ENCODE results near the gene ARHGEF10L.

Gene ARHGEF10L

DNA sequence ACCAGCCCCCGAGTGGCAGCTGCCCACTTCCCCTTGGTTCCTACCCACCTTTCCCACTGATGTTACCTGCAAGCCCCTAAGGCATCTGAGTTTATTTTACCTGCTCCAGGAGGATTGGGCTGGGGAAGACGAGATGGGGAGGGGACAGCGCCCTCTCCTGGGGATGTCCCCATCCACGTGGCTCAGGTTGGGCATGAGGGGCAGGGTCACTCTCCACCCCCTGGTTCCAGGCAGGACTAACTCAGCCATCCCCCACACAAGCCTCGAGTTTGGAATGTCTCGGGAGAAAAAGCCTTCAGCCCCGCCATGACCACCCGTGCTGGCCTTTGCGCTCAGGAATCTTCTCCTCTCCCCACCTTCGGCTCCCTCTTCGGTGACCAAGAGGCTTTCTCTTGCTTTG lies 90.0 kb downstream of the ARHGEF10L start:
- no peak for DNase-seq (ENCODE audit: low read depth, low spot score)
- no peak overlapping the region for H3K27ac ChIP-seq

DNA sequence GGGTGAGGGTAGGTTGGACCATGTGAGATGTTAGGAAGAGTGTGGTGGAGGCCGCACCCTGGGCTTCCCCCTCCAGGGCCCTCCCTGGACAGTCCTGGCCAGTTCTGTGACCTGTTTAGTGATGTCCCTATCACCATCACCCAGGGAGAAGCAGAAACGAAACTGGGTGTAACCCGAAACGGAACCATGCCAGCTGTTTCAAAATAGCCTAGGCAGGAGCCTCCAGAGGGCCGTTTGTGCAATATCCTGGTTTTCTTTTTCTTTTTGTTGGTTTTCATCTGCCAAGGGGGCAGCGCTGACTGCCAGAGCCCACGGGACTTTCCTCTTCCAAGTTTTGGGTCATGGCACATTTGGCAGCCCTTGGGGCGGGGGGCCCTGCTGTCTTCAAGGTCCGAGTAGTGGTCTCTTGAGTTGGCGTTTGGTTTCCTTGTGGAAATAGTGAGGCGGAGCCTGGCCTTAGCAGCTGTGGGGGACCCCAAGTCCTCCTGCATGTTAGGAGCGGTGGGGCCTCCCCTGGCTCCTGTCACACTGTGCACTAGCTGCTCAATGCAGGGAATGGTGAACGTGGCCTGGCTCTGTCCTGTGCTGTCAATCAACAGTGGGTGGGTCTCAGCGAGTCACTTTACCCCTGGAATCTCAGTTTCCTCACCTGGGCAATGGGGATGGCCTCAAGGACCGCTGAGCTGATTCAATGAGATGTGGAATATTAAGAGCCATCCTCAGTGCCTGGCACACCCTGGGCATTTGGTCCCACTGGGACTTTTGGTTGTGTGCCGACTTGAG lies 90.7 kb downstream of the ARHGEF10L start:
- H3K27ac ChIP-seq = no peak overlapping the region
- no peak for DNase-seq (ENCODE audit: low read depth, low spot score)

DNA sequence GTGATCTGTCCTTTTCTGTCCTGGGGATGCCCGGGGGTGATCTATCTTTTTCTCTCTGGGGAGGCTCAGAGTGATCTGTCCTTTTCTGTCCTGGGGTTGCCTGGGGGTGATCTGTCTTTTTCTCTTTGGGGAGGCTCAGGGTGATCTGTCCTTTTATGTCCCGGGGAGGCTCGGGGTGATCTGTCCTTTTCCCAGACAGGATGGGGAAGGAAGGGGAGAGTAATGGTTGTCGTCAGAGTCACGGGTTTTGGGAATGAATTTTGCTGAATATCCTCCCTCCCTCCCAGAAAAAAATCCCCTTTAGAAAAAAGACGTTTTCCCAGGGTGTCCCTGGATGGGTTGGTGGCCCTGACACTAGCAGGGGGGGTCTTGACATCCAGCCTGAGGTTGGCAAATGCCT lies 91.5 kb downstream of the ARHGEF10L start:
- no peak overlapping the region for H3K27ac ChIP-seq
- DNase-seq (ENCODE audit: low read depth, low spot score) = no peak

DNA sequence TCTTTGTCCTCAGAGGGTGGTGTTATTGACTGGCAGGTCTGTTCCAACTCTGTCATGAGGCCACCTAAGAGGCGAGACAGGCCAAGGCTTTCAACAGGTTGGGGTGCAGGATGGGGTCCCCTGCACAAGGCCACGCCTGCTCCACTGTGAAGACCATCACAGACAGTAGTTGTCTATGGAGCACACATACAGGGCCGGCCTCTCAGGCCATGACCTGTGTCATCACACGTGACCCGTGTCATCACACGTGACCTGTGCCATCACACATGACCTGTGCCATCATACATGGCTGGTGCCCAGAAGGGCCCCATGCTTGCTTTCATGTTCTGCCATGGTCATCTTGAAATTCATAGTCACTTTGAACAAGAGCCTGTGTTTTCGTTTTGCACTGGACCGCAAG lies 91.9 kb downstream of the ARHGEF10L start:
- no peak overlapping the region for H3K27ac ChIP-seq
- DNase-seq (ENCODE audit: low read depth, low spot score) = no peak

DNA sequence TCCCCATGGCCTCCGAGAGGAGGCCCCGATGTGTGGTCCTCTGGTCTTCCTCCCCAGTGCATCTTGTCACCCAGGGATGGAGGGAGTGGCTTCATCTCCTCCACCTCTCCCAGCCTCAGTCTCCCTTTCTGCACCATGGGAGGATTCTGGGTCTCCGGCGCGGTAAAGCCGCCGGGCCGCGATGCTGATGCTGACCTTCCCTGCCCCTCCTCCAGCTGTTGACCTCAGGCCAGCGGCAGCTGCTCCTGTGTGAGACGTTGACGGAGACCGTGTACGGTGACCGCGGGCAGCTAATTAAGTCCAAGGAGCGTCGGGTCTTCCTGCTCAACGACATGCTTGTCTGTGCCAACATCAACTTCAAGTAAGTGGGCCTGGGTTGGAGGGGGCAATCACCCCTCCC lies 92.6 kb downstream of the ARHGEF10L start:
- no peak for DNase-seq (ENCODE audit: low read depth, low spot score)
- H3K27ac ChIP-seq = no peak overlapping the region

DNA sequence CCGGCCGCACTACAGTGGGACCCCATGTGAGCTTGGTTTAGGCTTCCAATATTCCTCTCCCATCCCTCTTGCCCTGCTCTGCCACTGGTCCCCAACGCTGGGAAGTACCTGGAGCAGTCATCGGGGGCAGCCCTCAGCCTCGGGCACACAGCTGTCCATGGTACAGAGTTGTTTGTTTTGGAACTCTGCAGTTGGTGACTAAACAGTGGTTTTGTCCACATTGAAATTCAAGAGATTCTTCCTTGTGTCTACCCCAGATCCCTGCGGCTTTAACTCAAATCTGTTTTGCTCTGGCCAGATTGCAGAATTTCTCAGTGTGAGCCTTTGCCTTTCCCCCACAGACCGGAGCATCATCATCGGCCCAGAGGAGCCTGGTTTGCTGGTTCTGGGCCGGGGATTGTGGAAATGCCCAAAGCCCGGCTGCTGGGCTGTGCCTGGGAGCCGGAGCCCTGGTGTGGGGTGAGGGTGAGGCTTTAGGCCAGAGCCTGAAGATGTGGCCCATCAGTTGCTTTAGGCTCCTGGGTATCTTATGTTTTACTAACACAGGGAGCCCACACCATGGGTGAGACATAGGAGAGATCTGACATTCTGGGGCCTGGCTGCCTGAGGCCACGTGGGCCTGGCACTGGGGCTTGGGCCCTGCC lies 93.2 kb downstream of the ARHGEF10L start:
- DNase-seq (ENCODE audit: low read depth, low spot score) = no peak
- no peak overlapping the region for H3K27ac ChIP-seq

DNA sequence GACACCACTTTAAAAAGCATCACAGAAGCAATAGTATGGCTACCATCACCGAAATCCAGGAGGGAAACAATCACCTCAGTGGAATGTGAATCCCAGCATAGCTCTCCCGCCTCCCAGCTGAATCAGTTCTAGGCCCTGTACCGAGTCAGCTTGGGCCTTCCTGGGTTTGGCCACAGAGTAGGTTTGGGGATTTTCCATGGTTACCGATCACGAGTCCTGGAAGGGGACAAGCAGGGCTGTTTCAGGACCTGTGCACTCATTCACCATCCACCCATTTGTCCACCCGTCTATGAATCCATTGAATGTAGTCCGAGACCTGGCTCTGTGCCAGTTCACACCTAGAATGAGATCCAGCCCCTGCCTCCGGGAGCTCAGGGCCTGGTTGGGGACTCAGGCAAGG lies 94.2 kb downstream of the ARHGEF10L start:
- no peak for DNase-seq (ENCODE audit: low read depth, low spot score)
- no peak overlapping the region for H3K27ac ChIP-seq

DNA sequence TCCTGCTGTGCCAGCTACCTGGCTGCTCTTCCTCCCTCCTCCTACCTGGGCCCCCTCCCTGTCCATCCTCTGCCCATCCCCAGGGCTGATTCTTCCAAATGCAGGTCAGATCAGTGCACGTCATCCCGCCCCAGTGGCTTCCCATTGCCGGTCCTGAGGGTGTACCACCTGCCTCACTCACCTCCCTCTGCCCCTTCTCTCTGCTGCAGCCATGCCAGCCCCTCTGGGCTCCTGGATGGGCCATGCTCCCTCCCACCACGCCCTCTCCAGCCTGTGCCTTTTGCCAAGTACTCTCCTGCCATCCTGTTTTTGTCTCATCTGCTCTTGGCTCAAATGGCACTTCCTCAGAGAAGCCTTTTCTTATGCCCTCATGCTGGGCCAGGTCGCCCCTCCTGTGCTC lies 95.8 kb downstream of the ARHGEF10L start:
- H3K27ac ChIP-seq = no peak overlapping the region
- no peak for DNase-seq (ENCODE audit: low read depth, low spot score)

DNA sequence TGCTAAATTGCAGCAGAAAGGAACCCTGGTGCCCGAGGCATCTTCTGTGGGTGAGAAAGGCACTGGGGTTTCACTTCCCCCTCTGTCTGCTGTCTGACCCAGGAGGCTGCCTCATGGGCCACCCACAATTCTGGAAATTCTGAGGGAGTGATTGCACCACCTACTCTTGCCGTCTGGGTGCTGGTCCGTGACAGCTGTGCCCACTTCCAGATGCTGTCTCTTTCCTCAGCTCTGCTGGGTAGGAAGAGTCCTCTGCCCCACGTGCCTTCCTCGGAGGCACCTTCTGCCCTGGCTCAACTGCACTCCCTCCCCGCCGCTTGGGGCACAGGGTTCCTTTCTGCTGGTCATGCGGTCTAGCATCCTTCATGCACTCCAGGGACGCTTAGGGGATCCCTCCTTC lies 96.3 kb downstream of the ARHGEF10L start:
- DNase-seq (ENCODE audit: low read depth, low spot score) = no peak
- no peak overlapping the region for H3K27ac ChIP-seq

DNA sequence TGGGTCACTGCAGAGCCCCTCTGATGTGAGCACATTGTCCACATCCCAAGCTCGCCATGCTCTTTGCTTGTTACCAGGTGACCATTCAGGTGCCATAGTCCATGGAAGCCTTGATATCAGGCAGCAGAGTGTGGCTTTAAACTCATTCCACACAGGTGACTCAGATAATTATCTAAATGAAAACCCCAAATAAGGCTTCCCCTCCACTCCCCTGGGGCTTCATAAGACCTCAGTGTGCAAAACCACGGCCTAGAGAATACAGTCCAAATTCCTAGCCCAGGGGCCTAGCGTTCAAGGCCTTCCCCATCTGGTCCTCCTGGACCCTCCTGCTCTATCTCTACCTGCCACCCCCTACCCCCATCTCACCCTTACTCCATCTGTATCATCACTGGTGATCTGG lies 97.1 kb downstream of the ARHGEF10L start:
- no peak overlapping the region for H3K27ac ChIP-seq
- no peak for DNase-seq (ENCODE audit: low read depth, low spot score)

DNA sequence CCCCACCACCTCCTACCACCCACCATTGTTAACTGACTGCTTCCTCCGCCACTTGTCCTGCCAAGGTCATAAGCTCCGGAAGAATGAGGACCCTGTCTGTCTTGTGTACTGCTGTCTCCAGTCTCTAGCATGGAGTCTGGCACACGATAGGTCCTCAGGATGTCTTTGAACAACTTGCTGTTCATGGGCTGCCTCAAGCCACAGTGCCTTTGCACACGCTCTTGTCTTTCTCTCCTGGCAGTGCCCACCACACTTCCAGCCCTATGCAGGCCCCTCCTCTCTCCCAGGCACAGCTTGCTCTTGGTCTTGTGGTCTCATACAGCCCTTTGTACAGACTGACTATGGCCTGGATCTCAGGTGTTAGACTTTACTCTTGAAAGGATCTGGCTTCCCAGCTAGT lies 97.6 kb downstream of the ARHGEF10L start:
- no peak for DNase-seq (ENCODE audit: low read depth, low spot score)

DNA sequence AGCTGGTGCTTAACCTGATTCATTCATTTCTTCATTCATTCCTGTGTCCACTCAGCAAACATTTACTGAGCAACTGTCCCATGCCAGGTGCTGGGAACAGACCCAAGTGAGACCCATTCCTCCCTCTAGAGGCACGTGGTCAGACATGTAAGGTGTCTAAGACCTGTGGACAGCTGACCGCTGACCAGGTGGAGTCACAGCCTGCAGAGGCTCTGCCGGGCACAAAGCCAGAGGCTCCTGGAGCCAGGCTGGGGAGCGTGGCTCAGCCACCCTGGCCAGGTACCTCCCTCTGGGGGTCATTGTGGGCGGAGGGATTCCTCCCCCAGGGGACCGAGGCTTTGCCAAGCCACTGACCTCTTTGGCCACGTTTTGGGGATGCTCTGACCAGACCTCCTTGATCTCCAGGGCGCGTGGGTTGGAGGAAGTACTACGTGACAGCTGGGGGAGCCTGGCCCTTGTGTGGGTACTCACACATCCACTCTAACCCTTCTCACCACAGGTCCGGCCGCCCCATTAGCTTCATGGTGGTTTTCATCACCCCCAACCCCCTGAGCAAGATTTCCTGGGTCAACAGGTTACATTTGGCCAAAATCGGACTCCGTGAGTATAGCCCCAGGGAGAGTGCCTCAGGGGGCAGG lies 100.3 kb downstream of the ARHGEF10L start:
- no peak overlapping the region for H3K27ac ChIP-seq
- DNase-seq (ENCODE audit: low read depth, low spot score) = no peak

More for the DNA sequence above, 97.6 kb downstream of the ARHGEF10L start:
- no peak overlapping the region for H3K27ac ChIP-seq

DNA sequence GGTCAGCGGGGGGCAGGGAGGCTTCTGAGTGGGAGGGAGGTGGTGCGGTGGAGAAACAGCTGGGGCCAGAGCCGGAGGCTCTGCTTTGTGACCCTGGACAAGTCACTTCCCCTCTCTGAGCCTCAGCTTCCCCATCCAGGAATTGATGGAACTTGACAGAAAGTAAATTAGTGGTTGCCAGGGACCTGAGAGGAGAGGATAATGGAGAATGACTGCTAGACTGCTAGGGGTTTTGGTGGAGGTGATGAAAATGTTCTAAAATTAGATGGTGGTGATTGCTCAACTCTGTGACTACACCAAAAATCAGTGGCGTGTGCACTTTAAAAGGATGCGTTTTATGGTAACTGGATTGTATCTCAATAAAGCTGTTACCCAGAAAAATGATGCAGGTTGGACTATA lies 100.9 kb downstream of the ARHGEF10L start:
- no peak for DNase-seq (ENCODE audit: low read depth, low spot score)
- H3K27ac ChIP-seq = no peak overlapping the region

DNA sequence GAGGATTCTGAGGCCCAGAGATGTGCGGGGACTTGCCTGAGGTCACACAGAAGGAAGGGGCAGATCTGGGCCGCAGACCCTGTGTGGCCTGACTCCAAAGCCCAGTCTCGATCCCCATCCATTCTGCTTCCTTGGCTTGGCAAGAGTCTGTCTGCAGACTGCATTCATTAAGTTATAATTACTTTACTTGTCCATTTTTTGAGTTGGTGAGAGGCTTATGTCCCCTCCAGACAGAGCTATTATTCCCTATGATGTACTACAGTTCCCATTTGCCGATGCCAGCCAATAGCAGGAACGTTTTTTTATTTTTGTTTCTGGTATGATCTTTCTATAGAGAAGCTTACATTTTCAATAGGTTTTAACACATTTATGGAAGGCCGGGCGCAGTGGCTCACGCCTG lies 101.5 kb downstream of the ARHGEF10L start:
- DNase-seq (ENCODE audit: low read depth, low spot score) = no peak
- no peak overlapping the region for H3K27ac ChIP-seq

DNA sequence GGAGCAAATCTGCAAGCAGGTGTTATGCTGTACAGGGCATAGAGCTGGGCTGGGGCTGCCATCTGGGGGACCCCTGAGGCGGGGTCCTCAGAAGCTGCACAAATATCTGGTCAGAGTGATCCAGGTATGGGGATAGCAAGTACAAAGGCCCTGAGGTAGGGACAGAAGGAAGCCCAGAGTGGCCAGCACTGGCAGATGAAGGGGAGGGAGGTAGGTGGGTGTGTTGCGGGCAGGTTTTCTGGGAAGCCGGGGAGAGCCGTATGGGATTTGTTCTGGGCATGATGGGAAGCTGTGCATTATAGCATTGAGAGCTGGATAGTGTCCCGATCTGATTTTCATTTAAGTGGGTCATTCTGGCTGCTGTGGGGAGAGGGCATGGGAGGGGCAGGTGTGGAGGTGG lies 102.7 kb downstream of the ARHGEF10L start:
- H3K27ac ChIP-seq = no peak overlapping the region
- no peak for DNase-seq (ENCODE audit: low read depth, low spot score)

DNA sequence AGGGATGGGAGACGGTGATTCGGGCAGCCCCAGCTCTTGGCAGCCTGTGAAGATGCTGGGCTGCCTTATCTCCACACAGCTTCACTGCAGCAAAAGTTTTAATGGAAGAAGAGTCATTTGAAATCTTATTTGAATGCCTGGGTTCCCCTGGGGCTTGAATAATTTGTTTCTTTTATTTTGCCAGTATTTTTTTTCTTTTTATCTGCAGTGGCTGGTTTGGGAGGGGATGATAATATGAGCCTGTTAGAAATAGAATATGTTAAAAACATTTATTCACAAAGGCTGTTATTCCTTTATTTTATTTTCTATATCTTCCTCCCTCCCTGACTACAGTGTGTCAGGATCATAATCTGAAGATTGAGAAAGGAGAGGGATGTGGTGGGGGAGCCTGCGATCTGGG lies 103.4 kb downstream of the ARHGEF10L start:
- no peak overlapping the region for H3K27ac ChIP-seq
- DNase-seq (ENCODE audit: low read depth, low spot score) = no peak

DNA sequence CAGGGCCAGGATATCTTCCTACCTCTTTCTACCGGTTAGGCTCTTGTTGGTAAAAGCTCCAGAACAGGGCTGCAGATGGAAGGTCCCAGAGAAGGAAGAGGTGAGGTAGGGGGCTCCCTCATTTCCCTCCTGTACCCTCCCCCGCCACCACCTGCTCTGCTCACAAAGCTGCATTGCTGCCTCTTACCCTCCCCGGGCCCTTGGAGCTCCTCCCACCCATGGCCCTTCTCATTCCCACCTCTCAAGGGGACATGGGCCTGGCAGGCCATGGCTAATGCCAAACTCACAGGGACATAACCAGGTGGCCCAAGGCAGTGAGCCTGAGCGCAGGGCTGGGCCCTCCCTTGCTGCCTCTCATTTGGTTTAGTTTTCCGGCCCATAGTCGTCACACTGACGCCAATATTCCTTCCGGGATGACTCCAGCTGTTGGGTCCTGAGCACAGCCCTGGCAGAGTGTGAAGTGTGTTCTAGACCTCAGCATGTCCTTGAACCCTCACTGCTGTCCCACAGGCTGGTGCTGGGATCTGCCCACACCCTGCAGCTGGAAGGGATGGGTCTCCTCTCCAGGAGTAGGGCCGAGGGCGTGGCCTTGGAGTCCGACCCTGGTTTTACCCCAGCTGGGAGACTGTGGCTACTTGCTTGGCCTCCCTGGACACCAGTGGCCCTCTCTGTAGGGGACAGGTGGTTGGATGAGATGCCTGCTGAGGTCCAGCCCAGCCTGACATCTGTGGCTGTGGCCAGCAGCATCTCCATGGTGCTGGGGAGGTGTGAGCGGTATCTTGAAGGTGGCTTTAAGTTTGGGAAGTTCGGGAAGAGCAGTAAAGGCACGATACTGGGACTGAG lies 104.6 kb downstream of the ARHGEF10L start:
- H3K27ac ChIP-seq = no peak overlapping the region
- no peak for DNase-seq (ENCODE audit: low read depth, low spot score)

DNA sequence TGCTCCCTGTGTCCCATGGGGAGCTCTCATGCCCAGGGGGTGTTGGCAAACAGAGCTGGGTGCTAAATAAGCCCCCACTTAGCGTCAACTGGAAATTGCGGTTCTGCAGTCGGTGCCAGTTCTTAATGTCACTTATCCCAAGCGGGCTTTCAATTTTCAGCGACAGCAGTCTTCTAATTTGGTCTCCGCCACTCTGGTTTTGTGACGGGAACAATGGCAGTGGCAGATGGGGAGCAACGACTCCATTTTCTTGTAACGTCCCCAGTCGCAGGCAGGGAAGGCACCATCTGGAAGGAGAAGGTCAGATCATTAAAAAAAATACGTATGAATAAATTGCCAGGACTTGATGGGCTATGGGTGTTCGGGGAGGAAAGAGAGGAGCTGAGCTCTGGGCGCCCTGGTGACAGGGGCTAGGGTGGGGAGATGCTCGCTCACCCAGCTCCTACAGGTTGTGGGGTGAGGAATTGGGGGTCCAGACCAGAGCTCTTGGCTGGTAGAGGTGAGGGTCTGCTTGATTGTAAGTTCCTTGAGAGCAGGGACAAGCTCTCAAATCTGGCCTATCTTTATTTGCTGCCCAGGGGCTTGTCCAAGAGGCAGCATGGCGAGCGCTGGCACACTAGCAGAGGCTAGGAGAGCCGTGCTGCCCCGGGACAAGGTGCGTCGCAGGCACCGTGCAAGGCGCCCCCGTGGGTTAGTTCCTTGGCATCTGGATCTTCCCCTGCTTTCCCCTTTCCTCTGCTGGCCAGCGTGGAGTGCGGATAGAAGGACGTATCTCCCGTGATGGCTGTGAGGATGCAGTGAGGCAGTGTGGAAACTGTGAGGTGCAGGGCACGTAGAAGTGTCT lies 105.8 kb downstream of the ARHGEF10L start:
- DNase-seq (ENCODE audit: low read depth, low spot score) = no peak
- H3K27ac ChIP-seq = no peak overlapping the region

DNA sequence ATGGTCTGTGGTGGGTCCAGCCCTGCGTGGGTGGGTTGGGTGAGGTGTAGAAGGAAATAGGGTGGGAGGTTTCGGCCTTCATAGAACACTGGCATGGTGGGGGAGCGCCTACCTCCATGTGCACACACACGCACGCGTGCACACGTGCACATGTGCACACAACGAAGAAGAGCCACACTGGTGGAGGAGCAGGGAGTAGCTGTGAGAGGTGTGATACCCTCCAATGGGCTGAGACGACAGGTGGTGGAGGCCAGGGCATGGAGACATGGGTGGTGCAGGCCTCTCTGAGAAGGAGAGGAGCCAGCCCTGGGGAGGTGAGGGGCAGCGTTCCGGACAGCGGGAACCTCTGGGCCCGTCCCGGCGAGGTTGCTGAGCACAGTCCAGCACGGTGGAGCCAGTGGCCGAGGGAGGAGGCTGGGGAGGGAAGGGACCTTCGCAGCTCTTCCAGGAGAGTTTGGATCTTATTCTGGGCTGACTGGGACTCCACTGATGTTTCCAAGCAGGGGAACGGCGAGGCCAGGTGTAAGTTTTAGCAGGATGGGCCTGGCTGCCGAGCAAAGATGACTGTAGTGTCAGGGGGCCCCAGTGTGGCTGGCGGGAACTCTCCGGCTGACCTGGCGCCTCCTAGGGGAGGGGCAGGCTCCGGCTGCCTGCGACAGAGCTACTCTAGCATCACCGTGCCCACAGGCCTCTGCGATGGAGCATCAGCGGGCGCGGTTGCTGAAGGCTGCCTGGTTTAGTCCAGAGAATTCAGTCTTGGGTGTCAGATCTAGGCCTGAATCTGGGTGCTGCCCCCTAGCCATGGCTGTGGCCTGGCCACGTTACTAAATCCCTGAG lies 107.2 kb downstream of the ARHGEF10L start:
- no peak overlapping the region for H3K27ac ChIP-seq
- DNase-seq (ENCODE audit: low read depth, low spot score) = no peak
